ENCODE data around the gene TJP2. TPM values are rescaled to one million over a fixed set of nuclear protein-coding genes. Genes with fewer than 3 reads are reported as not detected.

Gene TJP2
- total RNA-seq, 2 experiments from 2014 or later: 6.3 to 8.0 TPM

DNA sequence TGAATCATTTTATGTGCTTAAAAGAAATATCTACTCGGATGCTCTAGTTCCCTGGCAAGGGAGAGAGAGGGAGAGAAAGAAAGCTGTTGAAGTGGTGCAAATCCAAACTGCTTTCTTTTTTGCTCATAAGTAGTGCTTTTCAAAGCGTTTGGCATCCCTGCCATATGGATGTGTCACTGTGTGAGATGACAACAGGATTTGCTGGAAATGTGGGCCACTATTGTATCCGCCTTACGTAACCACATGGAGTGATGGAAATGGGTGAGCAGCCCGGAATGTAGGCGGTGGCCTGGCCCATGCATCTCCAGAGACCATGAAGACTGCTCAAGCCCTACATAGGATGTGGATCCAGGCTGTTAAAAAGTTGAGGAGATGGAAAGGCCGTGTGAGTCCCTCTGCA lies 30.8 kb downstream of the TJP2 start:
- ATAC-seq (ENCODE audit: poor library complexity): no peak

DNA sequence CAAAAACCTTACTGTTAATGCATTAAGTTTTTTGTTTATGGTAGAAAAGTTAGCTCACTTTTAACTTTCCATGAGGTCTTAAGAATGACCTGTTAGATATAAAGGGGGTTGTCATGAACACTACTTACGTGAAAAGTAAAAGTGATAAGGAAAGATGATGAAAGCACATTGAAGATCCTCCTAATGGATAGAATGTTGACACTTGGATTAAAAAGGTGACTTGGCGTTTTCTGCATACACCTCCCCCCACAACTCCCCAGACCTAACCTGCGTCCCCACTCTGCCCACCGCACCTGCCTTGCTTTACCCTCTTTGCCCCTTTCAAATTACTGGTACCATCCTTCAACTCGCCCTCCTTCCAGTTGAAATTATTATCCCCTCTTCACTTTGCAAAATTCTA lies 32.0 kb downstream of the TJP2 start:
- ChIA-PET CTCF (interaction anchor here (2.0 kb wide), 1 partner anchor 13 kb away, joined by 4 read pairs; no protein-coding TSS in a partner anchor), POLR2A (no interaction called here)
- no peak overlapping the region for H3K4me3 Mint-ChIP-seq
- ATAC-seq (ENCODE audit: poor library complexity) (no peak), DNase-seq (no peak)
- TF ChIP-seq, protein P1, sequence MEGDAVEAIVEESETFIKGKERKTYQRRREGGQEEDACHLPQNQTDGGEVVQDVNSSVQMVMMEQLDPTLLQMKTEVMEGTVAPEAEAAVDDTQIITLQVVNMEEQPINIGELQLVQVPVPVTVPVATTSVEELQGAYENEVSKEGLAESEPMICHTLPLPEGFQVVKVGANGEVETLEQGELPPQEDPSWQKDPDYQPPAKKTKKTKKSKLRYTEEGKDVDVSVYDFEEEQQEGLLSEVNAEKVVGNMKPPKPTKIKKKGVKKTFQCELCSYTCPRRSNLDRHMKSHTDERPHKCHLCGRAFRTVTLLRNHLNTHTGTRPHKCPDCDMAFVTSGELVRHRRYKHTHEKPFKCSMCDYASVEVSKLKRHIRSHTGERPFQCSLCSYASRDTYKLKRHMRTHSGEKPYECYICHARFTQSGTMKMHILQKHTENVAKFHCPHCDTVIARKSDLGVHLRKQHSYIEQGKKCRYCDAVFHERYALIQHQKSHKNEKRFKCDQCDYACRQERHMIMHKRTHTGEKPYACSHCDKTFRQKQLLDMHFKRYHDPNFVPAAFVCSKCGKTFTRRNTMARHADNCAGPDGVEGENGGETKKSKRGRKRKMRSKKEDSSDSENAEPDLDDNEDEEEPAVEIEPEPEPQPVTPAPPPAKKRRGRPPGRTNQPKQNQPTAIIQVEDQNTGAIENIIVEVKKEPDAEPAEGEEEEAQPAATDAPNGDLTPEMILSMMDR (IDR thresholded peaks at IDR 0.05): no peak
- Histone ChIP-seq H3K27ac (ENCODE audit: low read depth in 1 of 2, low read length in 2 of 2) (no peak overlapping the region), H3K4me3 (ENCODE audit: low read length) (no peak overlapping the region), H3K36me3 (ENCODE audit: insufficient read depth, low read length) (no peaks in the 10 kb centered on the region), H3K9me3 (ENCODE audit: control insufficient read depth in 1 of 2, insufficient read depth in 1 of 2, low read length in 2 of 2) (no peaks in the 10 kb centered on the region), H3K4me1 (ENCODE audit: insufficient read depth, low read length) (no peaks in the 10 kb centered on the region), H3K27me3 (ENCODE audit: control insufficient read depth in 1 of 2, insufficient read depth in 2 of 2, low read length in 2 of 2) (no peaks in the 10 kb centered on the region)
- H3K4me1 Mint-ChIP-seq (ENCODE audit: low read depth): no peaks in the 10 kb centered on the region
- H3K27ac Mint-ChIP-seq: no peak overlapping the region
- no peaks in the 10 kb centered on the region for H3K9me3 Mint-ChIP-seq
- H3K36me3 Mint-ChIP-seq (ENCODE audit: low read depth): no peaks in the 10 kb centered on the region
- intact Hi-C loops (cut with DNase I, micrococcal nuclease): no loop called here
- H3K27me3 Mint-ChIP-seq: no peaks in the 10 kb centered on the region

More for the DNA sequence above, 30.8 kb downstream of the TJP2 start:
- no peak for DNase-seq
- no peak overlapping the region for H3K27ac ChIP-seq (ENCODE audit: low read depth in 1 of 2, low read length in 2 of 2)
- H3K36me3 Mint-ChIP-seq (ENCODE audit: low read depth): no peaks in the 10 kb centered on the region
- H3K27me3 ChIP-seq (ENCODE audit: control insufficient read depth in 1 of 2, insufficient read depth in 2 of 2, low read length in 2 of 2): no peaks in the 10 kb centered on the region
- H3K4me3 ChIP-seq (ENCODE audit: low read length): no peak overlapping the region
- H3K9me3 ChIP-seq (ENCODE audit: control insufficient read depth in 1 of 2, insufficient read depth in 1 of 2, low read length in 2 of 2): no peaks in the 10 kb centered on the region
- TF ChIP-seq, protein P1 (IDR thresholded peaks at IDR 0.05): no peak
- intact Hi-C loops (cut with DNase I, micrococcal nuclease): no loop called here
- H3K27ac Mint-ChIP-seq: no peak overlapping the region
- ChIA-PET POLR2A (no interaction called here), CTCF (interaction anchor here (2.0 kb wide), 1 partner anchor 11 kb away, joined by 4 read pairs; no protein-coding TSS in a partner anchor)
- H3K4me1 Mint-ChIP-seq (ENCODE audit: low read depth): peaks cover 5% of the 10 kb centered on the region
- H3K36me3 ChIP-seq (ENCODE audit: insufficient read depth, low read length): no peaks in the 10 kb centered on the region
- H3K4me1 ChIP-seq (ENCODE audit: insufficient read depth, low read length): peaks cover 6% of the 10 kb centered on the region
- H3K4me3 Mint-ChIP-seq: no peak overlapping the region
- no peaks in the 10 kb centered on the region for H3K9me3 Mint-ChIP-seq
- H3K27me3 Mint-ChIP-seq: no peaks in the 10 kb centered on the region

DNA sequence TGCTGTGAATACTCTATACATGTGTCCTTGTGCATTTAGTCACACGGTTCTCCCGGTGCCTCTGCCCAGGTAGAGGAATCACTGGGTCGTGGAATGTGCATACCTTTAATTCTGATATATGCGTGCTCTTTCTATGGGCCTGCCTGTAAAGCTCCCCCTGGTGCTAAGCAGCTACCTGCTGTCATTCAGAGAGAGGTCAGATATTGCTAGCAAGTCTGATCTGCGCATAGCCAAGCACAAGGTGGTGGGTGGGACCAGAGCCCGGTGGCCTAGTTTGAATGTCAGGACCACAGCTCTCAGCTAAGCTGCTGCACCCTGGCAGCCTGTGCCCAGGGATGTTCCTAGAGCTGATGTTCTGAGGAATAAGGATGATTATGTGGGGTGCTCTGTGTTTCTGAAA lies 33.4 kb downstream of the TJP2 start:
- Mint-ChIP-seq H3K27me3 (no peaks in the 10 kb centered on the region), H3K27ac (no peak overlapping the region), H3K4me1 (ENCODE audit: low read depth) (no peaks in the 10 kb centered on the region), H3K9me3 (no peaks in the 10 kb centered on the region), H3K36me3 (ENCODE audit: low read depth) (no peaks in the 10 kb centered on the region), H3K4me3 (no peak overlapping the region)
- no peak for ATAC-seq (ENCODE audit: poor library complexity)
- H3K9me3 ChIP-seq (ENCODE audit: control insufficient read depth in 1 of 2, insufficient read depth in 1 of 2, low read length in 2 of 2): no peaks in the 10 kb centered on the region
- no peaks in the 10 kb centered on the region for H3K4me1 ChIP-seq (ENCODE audit: insufficient read depth, low read length)
- H3K4me3 ChIP-seq (ENCODE audit: low read length): no peak overlapping the region
- ChIA-PET CTCF (interaction anchor here (1.5 kb wide), 1 partner anchor 12 kb away, joined by 4 read pairs; no protein-coding TSS in a partner anchor), POLR2A (no interaction called here)
- no peaks in the 10 kb centered on the region for H3K27me3 ChIP-seq (ENCODE audit: control insufficient read depth in 1 of 2, insufficient read depth in 2 of 2, low read length in 2 of 2)
- DNase-seq: no peak
- H3K27ac ChIP-seq (ENCODE audit: low read depth in 1 of 2, low read length in 2 of 2): no peak overlapping the region
- TF ChIP-seq, protein P1 (IDR thresholded peaks at IDR 0.05): no peak
- no peaks in the 10 kb centered on the region for H3K36me3 ChIP-seq (ENCODE audit: insufficient read depth, low read length)
- intact Hi-C loops (cut with DNase I, micrococcal nuclease): no loop called here
